Endothelial cell (in vitro differentiated cells): ENCODE measurements around the gene WDFY4. TPM values are rescaled to one million over a fixed set of nuclear protein-coding genes. Genes with fewer than 3 reads are reported as not detected.

ENCODE experiments used
- DNase-seq: peaks from one replicate; pipeline ENCODE4 v3.0.0; 2021; ENCODE audit warnings: low spot score
- H3K27ac Mint-ChIP-seq: one replicate; pipeline ENCODE4 v1.8.0; 2021; ENCODE audit warnings: mixed read lengths, inconsistent platforms; ENCODE audit not compliant: unreplicated experiment
- H3K27me3 Mint-ChIP-seq: one replicate; pipeline ENCODE4 v1.8.0; 2021; ENCODE audit warnings: mild to moderate bottlenecking, moderate library complexity, mixed read lengths, inconsistent platforms; ENCODE audit not compliant: unreplicated experiment
- H3K36me3 Mint-ChIP-seq: one replicate; pipeline ENCODE4 v1.8.0; 2021; ENCODE audit warnings: mild to moderate bottlenecking, low read depth, mixed read lengths, inconsistent platforms; ENCODE audit not compliant: unreplicated experiment
- H3K4me1 Mint-ChIP-seq: one replicate; pipeline ENCODE4 v1.8.0; 2021; ENCODE audit warnings: mild to moderate bottlenecking, mixed read lengths, inconsistent platforms; ENCODE audit not compliant: unreplicated experiment
- H3K4me3 Mint-ChIP-seq: one replicate; pipeline ENCODE4 v1.8.0; 2021; ENCODE audit warnings: mild to moderate bottlenecking, mixed read lengths, inconsistent platforms; ENCODE audit not compliant: unreplicated experiment
- H3K9me3 Mint-ChIP-seq: one replicate; pipeline ENCODE4 v1.8.0; 2021; ENCODE audit warnings: mixed read lengths, inconsistent platforms; ENCODE audit not compliant: unreplicated experiment
- total RNA-seq: library from RNA; stranded (reverse); fragmentation: NEBNext Ultra II Directional; extraction: Animal tissue kit (Norgen Biotek cat#: 25700); gene quantifications from one replicate; pipeline ENCODE4 v1.2.1, GENCODE V29; 2021; ENCODE audit not compliant: unreplicated experiment
- TF ChIP-seq, protein P1 (sequence below): fragments of 200-600 bp; sonication (generic); IDR thresholded peaks from one replicate; pipeline ENCODE4 v1.5.0; 2021; ENCODE audit warnings: antibody characterized with exemption; ENCODE audit not compliant: unreplicated experiment

Gene WDFY4
- total RNA-seq, 1 donor from 2014 or later = 0.54 TPM

DNA sequence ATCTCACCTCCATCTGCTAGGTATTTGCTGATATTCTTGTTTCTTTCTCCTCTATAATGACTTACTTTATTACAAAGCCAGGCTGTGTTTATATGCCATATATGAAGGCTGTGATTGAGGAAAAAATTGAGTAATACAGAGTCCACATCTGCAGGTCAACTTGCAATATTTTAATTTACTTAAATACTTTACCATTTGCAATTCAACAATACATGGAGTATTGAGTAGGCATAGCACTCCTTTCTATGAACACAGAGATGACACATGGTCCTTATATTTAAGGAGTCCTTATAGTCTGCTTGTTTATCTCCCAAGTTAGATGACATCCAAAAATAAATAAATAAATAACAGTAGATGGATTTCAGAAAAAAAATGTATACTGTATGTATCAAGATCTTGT, 158.5 kb downstream of the WDFY4 start:
- H3K27ac Mint-ChIP-seq = no peak overlapping the region
- TF ChIP-seq, protein P1, sequence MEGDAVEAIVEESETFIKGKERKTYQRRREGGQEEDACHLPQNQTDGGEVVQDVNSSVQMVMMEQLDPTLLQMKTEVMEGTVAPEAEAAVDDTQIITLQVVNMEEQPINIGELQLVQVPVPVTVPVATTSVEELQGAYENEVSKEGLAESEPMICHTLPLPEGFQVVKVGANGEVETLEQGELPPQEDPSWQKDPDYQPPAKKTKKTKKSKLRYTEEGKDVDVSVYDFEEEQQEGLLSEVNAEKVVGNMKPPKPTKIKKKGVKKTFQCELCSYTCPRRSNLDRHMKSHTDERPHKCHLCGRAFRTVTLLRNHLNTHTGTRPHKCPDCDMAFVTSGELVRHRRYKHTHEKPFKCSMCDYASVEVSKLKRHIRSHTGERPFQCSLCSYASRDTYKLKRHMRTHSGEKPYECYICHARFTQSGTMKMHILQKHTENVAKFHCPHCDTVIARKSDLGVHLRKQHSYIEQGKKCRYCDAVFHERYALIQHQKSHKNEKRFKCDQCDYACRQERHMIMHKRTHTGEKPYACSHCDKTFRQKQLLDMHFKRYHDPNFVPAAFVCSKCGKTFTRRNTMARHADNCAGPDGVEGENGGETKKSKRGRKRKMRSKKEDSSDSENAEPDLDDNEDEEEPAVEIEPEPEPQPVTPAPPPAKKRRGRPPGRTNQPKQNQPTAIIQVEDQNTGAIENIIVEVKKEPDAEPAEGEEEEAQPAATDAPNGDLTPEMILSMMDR = no peak
- no peak for DNase-seq
- H3K9me3 Mint-ChIP-seq = no peaks in the 10 kb centered on the region
- H3K4me1 Mint-ChIP-seq = no peaks in the 10 kb centered on the region
- peaks cover 3% of the 10 kb centered on the region for H3K27me3 Mint-ChIP-seq
- no peak overlapping the region for H3K4me3 Mint-ChIP-seq
- no peaks in the 10 kb centered on the region for H3K36me3 Mint-ChIP-seq

DNA sequence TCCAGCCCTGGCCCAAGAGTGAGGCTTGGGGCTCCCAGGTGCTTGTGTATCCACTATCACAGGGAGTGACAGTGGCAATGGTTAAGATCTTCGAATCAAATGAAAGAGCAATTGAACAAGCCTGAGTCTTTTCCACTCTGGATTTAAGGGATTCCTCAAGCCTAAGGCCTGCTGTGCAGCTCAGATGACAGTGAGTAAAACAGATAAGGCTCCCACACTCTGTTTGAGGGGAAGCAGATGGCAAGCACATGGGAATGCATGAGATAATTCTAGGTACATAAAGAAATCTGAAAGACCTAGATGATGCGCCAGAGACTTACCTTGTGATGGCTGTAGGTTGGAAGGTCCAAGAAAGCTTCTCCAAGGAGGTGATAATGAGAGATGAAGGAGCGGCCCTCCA, 159.9 kb downstream of the WDFY4 start:
- Mint-ChIP-seq H3K9me3 (no peaks in the 10 kb centered on the region), H3K36me3 (no peaks in the 10 kb centered on the region), H3K27ac (no peak overlapping the region), H3K4me1 (no peaks in the 10 kb centered on the region), H3K4me3 (no peak overlapping the region), H3K27me3 (peaks cover 3% of the 10 kb centered on the region)
- DNase-seq = no peak
- TF ChIP-seq, protein P1 = no peak

- Mint-ChIP-seq H3K4me3 (no peak overlapping the region), H3K4me1 (no peaks in the 10 kb centered on the region), H3K27me3 (peaks cover 3% of the 10 kb centered on the region), H3K36me3 (no peaks in the 10 kb centered on the region), H3K9me3 (no peaks in the 10 kb centered on the region), H3K27ac (no peak overlapping the region)
- DNase-seq = no peak
- TF ChIP-seq, protein P1 = no peak
Measured at GRCh38 chr10:48845512-48845911, 160.8 kb downstream of the WDFY4 start.

DNA sequence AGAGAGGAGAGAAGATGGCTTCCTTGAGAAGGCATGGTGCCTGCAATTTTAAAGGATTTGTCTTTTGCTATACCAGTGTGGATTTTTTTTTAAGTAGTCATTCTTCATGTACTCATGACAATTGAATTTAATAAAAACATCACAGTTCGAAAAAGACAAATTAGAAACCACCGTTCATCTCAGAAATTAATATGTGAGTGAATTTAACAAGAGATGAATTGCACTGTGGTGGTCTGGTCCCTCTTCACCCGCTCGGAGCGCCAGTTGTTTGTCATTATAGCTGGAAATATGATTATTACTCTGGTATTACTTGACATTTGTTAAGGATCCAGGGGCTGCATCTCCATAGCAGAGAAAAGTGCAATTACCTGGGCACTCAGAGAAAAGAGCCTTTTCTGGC, 163.0 kb downstream of the WDFY4 start:
- no peaks in the 10 kb centered on the region for H3K36me3 Mint-ChIP-seq
- no peak for DNase-seq
- no peaks in the 10 kb centered on the region for H3K4me1 Mint-ChIP-seq
- H3K27ac Mint-ChIP-seq = no peak overlapping the region
- TF ChIP-seq, protein P1 = no peak
- H3K4me3 Mint-ChIP-seq = no peak overlapping the region
- H3K27me3 Mint-ChIP-seq = peaks cover 3% of the 10 kb centered on the region
- H3K9me3 Mint-ChIP-seq = no peaks in the 10 kb centered on the region

- TF ChIP-seq, protein P1 = no peak
- H3K27me3 Mint-ChIP-seq = no peaks in the 10 kb centered on the region
- no peaks in the 10 kb centered on the region for H3K36me3 Mint-ChIP-seq
- H3K27ac Mint-ChIP-seq = no peak overlapping the region
- H3K4me1 Mint-ChIP-seq = no peaks in the 10 kb centered on the region
- H3K9me3 Mint-ChIP-seq = no peaks in the 10 kb centered on the region
- no peak overlapping the region for H3K4me3 Mint-ChIP-seq
- DNase-seq = no peak
Measured at GRCh38 chr10:48856855-48857254, 172.2 kb downstream of the WDFY4 start.
